ENCODE measurements around the gene DIPK1C.

The DIPK1C gene

DNA sequence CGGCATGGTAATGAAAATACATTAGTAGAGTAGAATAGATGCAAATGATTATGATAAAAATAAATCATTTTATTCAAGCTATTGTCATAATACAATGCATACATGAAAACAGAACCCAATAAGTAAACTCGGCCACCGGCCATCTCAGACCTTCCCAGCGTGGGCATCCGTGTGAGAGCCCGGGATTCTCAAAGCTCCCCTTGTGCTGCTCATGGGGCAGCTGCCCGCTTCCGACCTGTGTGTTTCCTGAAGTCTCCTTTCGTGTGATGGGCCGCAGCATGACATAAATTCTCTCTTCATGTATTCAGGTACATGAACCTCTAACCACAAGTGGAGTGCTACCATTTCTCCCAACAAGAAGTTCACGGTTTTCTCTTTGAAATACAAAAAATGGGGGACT lies 25.6 kb upstream of the DIPK1C start:
- DNase-seq (ENCODE audit: low read depth), result no peak

GRCh38 chr18:74480149-74480651 lies 23.1 kb upstream of the DIPK1C start:
- no peak for DNase-seq (ENCODE audit: low read depth)

DNA sequence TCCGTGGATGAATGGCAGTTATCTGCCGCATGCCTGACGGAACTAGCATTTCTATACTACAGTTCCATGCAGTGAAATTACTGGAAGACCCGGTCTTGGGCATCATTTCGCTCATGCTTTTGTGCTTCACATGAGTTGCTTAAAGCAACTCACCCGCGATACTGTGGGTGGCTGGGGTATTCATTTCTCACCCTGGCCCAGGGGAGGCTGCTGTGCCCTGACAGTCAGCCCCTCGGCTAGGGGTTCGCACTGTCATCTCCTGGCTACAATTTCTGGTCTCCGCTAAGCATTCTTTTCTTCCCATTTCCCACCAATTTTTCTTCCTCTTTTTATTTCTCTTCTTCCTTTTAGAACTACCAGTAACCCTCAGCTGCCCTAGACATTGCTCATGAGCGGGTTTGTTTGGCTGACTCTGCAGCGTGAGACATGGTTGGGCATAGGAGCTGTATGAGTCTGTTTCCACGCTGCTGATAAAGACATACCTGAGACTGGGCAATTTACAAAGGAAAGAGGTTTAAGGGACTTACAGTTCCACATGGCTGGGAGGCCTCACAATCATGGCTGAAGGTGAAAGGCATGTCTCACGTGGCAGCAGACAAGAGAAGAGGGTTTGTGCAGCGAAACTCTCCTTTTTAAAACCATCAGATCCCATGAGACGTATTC lies 22.5 kb upstream of the DIPK1C start:
- no peak for DNase-seq (ENCODE audit: low read depth)

DNA sequence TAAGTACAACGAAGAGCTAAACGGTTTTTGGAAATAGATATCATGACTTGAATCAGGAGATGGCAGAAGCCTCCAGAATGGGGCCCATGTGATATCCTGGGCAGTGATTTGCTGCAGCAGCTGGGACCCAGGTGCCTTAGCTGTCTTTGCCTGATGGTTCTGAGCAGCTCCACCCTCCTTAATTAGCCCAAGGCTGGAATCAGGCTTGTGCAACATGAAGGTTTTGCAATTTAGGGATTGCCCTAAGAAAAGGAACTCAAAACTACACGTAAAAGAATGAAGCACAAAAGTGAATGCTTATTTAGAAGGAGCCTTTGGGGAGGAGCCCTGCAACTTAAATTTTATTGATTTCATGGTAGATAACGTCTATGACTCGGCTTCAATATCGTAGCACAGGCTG lies 21.8 kb upstream of the DIPK1C start:
- DNase-seq (ENCODE audit: low read depth), result no peak

DNA sequence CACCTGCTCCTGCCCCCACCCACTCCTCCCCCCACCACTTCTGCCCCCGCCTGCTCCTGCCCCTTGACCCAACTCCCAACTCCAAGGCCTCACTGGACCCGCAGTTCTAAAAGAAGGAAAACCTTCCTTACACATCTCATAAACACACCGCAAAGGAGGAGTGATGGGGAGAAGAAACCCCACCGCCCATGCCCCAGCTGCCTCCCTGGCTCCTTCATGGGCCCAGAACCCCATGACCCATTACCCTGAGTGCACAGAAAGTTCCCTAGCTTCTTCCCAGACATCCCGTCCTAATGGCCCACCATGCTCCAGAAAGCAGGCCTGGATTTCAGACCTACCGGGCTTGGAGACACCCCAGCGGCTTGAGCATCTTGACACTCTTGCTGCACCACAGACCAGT lies 21.2 kb upstream of the DIPK1C start:
- no peak for DNase-seq (ENCODE audit: low read depth)

DNA sequence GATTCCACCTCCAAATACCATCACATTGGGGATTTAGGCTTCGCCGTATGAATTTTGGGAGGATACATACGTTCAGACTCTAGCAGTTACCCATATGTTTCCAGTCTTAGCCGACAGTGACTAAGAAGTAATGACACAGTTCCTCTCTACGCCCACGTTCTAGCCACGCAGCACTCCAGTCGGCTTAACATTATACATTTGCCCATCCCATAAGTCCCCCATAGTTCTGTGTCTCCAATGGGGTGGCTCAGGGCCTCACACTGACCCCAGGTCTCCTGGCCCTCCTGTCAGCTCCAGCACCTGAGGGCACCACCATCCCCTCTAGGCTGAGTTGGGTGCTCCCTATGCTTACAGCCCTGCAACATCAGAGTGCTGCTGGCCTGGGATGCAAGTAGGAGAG lies 20.7 kb upstream of the DIPK1C start:
- DNase-seq (ENCODE audit: low read depth), result no peak

- no peak for DNase-seq (ENCODE audit: low read depth)
Measured at GRCh38 chr18:74476140-74476539, 19.0 kb upstream of the DIPK1C start.

GRCh38 chr18:74473976-74474640 lies 17.0 kb upstream of the DIPK1C start:
- no peak for DNase-seq (ENCODE audit: low read depth)

DNA sequence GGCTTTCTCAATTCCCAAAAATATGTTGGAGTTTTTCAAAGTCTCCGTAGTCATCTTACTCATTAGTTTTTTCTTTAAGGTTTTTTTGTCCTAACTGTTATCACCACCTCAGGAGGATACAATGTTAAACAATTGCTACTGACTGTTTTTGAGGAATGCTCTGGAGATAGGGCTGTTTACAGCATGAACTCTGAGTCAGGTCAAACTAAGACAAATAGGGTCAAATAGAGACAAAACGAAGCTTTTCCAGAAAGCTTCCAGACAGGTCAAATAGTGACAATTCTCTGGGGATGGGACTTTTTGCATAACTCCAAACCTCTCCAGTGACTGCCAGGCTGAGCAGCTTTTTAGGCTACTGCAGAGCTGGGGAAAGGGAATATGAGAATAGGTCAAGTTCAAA lies 15.2 kb upstream of the DIPK1C start:
- DNase-seq (ENCODE audit: low read depth), result no peak

DNA sequence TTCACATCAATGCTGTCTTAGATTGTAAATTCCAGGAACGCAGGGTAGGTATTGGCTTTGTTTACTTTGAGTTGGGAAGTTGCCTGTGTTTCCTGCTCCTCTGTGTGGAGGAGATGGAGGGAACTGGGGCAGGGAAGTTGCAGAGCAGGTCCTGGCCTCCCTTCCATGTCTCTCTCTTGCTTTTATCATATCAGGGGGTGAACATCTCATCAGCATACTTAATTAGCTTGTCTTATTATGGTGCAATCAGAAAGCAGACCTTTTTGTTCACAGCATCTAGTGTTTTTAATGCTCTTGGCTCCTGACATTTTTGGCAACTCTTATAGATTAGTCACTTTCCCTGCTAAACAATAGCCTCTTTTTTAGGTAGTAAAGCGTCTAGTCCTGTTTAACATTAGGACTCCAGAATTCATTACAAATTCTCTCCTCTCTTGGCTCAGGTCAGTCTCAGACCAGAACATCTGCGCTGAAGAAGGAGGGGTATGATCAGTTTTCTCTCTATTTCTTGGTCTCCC lies 11.5 kb upstream of the DIPK1C start:
- DNase-seq (ENCODE audit: low read depth), result no peak

- no peak for DNase-seq (ENCODE audit: low read depth)
Measured at GRCh38 chr18:74465775-74466174, 8.7 kb upstream of the DIPK1C start.

DNA sequence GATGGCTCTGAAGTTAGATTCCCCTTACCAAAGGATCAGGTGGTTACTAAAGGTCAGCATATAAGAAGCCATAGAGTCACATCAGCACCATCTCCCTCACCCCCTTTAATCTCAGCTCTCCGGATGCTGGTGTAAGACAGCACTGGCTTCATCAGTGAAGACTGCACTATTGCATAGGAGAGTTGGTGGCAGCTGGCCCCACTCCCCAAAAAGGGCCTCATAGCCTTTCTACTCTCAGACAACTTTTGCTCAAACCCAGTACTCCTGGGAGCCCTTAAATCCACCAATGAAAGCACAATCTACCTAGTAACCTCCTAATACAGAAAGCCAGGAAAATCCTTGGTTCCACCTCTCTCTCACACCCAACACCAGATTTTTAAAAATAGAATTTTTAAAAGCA lies 6.9 kb upstream of the DIPK1C start:
- no peak for DNase-seq (ENCODE audit: low read depth)

DNA sequence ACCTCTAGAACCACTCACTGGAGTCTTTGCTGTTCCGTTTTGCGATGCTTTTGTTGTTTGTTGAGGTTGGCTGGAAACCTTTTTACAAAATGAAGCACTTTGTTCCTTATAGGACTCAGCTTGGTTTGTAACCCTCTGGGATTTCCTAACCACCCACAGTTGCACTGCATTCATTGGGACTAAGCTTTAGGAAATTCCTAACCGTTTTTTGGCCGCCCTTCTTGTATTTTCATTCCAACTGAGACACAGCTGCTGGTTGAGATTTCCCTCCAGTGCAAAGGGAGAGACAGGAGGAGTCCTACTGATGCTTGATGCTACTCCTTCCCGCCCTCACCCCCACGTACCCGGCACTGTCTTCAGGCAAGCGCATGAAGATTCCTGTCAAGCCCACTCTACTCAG lies 6.1 kb upstream of the DIPK1C start:
- no peak for DNase-seq (ENCODE audit: low read depth)

DNA sequence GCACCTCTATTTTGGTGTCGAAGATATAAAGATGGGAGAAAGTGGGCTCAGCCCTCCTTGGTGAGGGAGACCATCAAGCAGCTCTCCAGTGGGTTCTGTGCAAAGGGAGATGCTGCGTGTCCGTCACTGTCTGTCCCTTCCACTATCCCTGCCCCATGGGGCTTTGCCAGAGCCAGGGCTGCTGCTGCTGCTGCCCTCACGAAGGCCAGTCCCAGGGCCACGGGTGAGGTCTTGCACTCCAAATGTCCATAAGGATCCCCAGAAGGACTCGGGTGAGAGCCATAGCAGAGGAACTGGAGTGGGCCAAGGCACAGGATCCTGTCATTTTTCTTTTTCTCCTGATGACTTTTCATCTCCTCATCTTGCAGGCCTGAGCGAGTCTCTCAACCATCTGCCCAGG lies 3.7 kb upstream of the DIPK1C start:
- DNase-seq (ENCODE audit: low read depth), result no peak

- no peak for DNase-seq (ENCODE audit: low read depth)
Measured at GRCh38 chr18:74459889-74460288, 2.8 kb upstream of the DIPK1C start.

GRCh38 chr18:74457725-74458421 lies 765 bp upstream of the DIPK1C start:
- DNase-seq (ENCODE audit: low read depth), result no peak

GRCh38 chr18:74456349-74457042 lies 612 bp downstream of the DIPK1C start:
- no peak for DNase-seq (ENCODE audit: low read depth)

- no peak for DNase-seq (ENCODE audit: low read depth)
Measured at GRCh38 chr18:74456017-74456348, 1.1 kb downstream of the DIPK1C start.

- DNase-seq (ENCODE audit: low read depth), result no peak
Measured at GRCh38 chr18:74455386-74455785, 1.7 kb downstream of the DIPK1C start.

- no peak for DNase-seq (ENCODE audit: low read depth)
Measured at GRCh38 chr18:74454279-74454751, 2.8 kb downstream of the DIPK1C start.

- no peak for DNase-seq (ENCODE audit: low read depth)
Measured at GRCh38 chr18:74453642-74454198, 3.4 kb downstream of the DIPK1C start.

DNA sequence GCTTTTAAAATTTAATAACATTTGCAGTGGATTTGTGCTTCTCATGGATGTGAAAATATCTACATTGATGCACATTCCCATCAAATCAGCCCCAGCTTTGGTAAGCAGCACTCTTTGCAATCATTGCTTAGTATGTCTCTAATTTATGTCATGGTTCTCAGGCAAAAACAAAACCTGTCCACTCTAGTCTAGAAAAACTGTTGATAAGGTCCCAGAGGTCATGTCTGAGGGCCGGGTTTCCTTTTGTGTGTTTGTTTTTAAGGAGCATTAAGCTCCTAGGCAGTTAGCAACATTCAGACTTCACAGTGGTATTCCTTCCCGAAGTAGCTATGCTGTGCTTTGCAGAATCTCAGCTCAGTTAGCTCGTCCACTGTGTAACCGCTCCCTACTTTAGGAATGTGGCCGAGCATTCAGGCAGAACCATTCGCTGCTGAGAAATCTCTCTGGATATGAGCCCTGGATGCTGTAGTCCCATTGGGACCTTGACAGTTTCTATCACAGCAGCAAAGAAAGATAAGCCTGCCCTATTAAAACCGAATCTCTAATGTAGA lies 4.0 kb downstream of the DIPK1C start:
- no peak for DNase-seq (ENCODE audit: low read depth)

All from stimulated activated CD8-positive, alpha-beta memory T cell treated with anti-CD3 and anti-CD28 coated beads, Interleukin-12 subunit alpha, Interleukin-12 subunit beta, amount 100 ng/mL, for 1 hour (primary cell).